Calu3 (cell line): ENCODE data around the gene CCNYL1. TPM values are rescaled to one million over a fixed set of nuclear protein-coding genes. Genes with fewer than 3 reads are reported as not detected.
"Not testable (repeated sequence)": the region's sequence is repeated elsewhere in the genome, so short reads cannot be mapped to it uniquely, and the experiment has no call there.

Experiments used
- BruUV-seq: library from RNA; stranded (reverse); fragments of 400-500 nt; replicated peaks from 2 replicates; lab custom pipeline; 2021; lab: Mats Ljungman, UMichigan
- CTCF ChIA-PET: fragments of 300-600 bp; sonication (Branson Sonifier 250); formaldehyde crosslinking; loops from one replicate; lab custom pipeline; 2022; ENCODE audit warnings: antibody characterized with exemption; lab: Charles Lee
- DNase-seq: peaks from one replicate; pipeline ENCODE4 v3.0.0; 2022
- H3K27ac Mint-ChIP-seq: one replicate; pipeline ENCODE4 v1.8.0; 2022; ENCODE audit warnings: mixed read lengths; ENCODE audit not compliant: unreplicated experiment
- H3K27me3 Mint-ChIP-seq: one replicate; pipeline ENCODE4 v1.8.0; 2022; ENCODE audit warnings: mixed read lengths; ENCODE audit not compliant: unreplicated experiment
- H3K36me3 Mint-ChIP-seq: one replicate; pipeline ENCODE4 v1.8.0; 2022; ENCODE audit warnings: mild to moderate bottlenecking, moderate library complexity, mixed read lengths; ENCODE audit not compliant: insufficient read depth, unreplicated experiment
- H3K4me1 Mint-ChIP-seq: one replicate; pipeline ENCODE4 v1.8.0; 2022; ENCODE audit warnings: mild to moderate bottlenecking, low read depth, mixed read lengths; ENCODE audit not compliant: unreplicated experiment
- H3K4me3 Mint-ChIP-seq: one replicate; pipeline ENCODE4 v1.8.0; 2022; ENCODE audit warnings: mild to moderate bottlenecking, low read depth, moderate library complexity, mixed read lengths; ENCODE audit not compliant: unreplicated experiment
- H3K9me3 Mint-ChIP-seq: one replicate; pipeline ENCODE4 v1.8.0; 2022; ENCODE audit warnings: low read depth, mixed read lengths; ENCODE audit not compliant: unreplicated experiment
- CTCF ChIP-seq: fragments of 200-600 bp; IDR thresholded peaks from one replicate; pipeline ENCODE4 v1.8.0; 2022; ENCODE audit warnings: antibody characterized with exemption; ENCODE audit not compliant: unreplicated experiment
- intact Hi-C: fragments of 100-400 bp; cut with micrococcal nuclease; formaldehyde crosslinking; loops from one replicate; pipeline ENCODE4 v1.10.0; 2022; ENCODE audit not compliant: unreplicated experiment
- total RNA-seq: library from RNA; stranded (reverse); gene quantifications from 2 replicates; pipeline ENCODE4 v1.2.3, GENCODE V29; 2022

Gene CCNYL1
- total RNA-seq, 1 experiment from 2014 or later: 13.7 TPM

- DNase-seq: no peak
- no peak for TF ChIP-seq CTCF
- Mint-ChIP-seq H3K27me3 (no peaks in the 10 kb centered on the region), H3K36me3 (peaks cover 39% of the 10 kb centered on the region), H3K27ac (no peak overlapping the region), H3K4me3 (no peak overlapping the region), H3K4me1 (peaks cover 20% of the 10 kb centered on the region), H3K9me3 (no peaks in the 10 kb centered on the region)
- intact Hi-C loops: no loop called here
- CTCF ChIA-PET: no interaction called here
- BruUV-seq: no TSS peak
Measured at GRCh38 chr2:207760453-207760852, 49.0 kb downstream of the CCNYL1 start.

- H3K27ac Mint-ChIP-seq, intact Hi-C loops, BruUV-seq, H3K9me3 Mint-ChIP-seq, H3K4me3 Mint-ChIP-seq, DNase-seq, H3K27me3 Mint-ChIP-seq: not testable (repeated sequence)
- CTCF ChIA-PET: interaction anchor here (0.5 kb wide), 1 partner anchor 195 kb away, joined by 3 read pairs; no protein-coding TSS in a partner anchor
- peaks cover 48% of the 10 kb centered on the region for H3K36me3 Mint-ChIP-seq
- peaks cover 30% of the 10 kb centered on the region for H3K4me1 Mint-ChIP-seq
Measured at GRCh38 chr2:207761426-207761825, 50.0 kb downstream of the CCNYL1 start.

GRCh38 chr2:207762146-207762545 is 50.7 kb downstream of the CCNYL1 start:
- no peaks in the 10 kb centered on the region for H3K27me3 Mint-ChIP-seq
- intact Hi-C loops: no loop called here
- peaks cover 36% of the 10 kb centered on the region for H3K4me1 Mint-ChIP-seq
- H3K27ac Mint-ChIP-seq: no peak overlapping the region
- no peaks in the 10 kb centered on the region for H3K9me3 Mint-ChIP-seq
- no peak for DNase-seq
- no TSS peak for BruUV-seq
- no peak overlapping the region for H3K4me3 Mint-ChIP-seq
- peaks cover 55% of the 10 kb centered on the region for H3K36me3 Mint-ChIP-seq
- CTCF ChIA-PET: no interaction called here
- TF ChIP-seq CTCF: no peak

GRCh38 chr2:207763303-207763917 is 52.0 kb downstream of the CCNYL1 start:
- Mint-ChIP-seq H3K27ac (no peak overlapping the region), H3K9me3 (no peaks in the 10 kb centered on the region), H3K4me1 (peaks cover 49% of the 10 kb centered on the region), H3K4me3 (no peak overlapping the region), H3K36me3 (peaks cover 67% of the 10 kb centered on the region), H3K27me3 (no peaks in the 10 kb centered on the region)
- CTCF ChIA-PET: no interaction called here
- no TSS peak for BruUV-seq
- DNase-seq: no peak
- no peak for TF ChIP-seq CTCF
- intact Hi-C loops: no loop called here

- H3K4me1 Mint-ChIP-seq: peaks cover 51% of the 10 kb centered on the region
- TF ChIP-seq CTCF: no peak
Measured at GRCh38 chr2:207764096-207764630, 52.7 kb downstream of the CCNYL1 start.

More at GRCh38 chr2:207764096-207764630, 52.7 kb downstream of the CCNYL1 start:
- intact Hi-C loops: no loop called here
- no peak overlapping the region for H3K4me3 Mint-ChIP-seq
- H3K27me3 Mint-ChIP-seq: no peaks in the 10 kb centered on the region
- no peaks in the 10 kb centered on the region for H3K9me3 Mint-ChIP-seq
- H3K27ac Mint-ChIP-seq: peak overlapping the region; percentile 27
- DNase-seq: no peak
- no TSS peak for BruUV-seq
- CTCF ChIA-PET: no interaction called here
- peaks cover 72% of the 10 kb centered on the region for H3K36me3 Mint-ChIP-seq
